CD4-positive, alpha-beta T cell (primary cell): ENCODE results near the gene ZRSR2. TPM values are rescaled to one million over a fixed set of nuclear protein-coding genes. Genes with fewer than 3 reads are reported as not detected.
A peak's percentile ranks its signal among the peaks of the same experiment; 100 is the strongest.
"Not testable (repeated sequence)": the region's sequence is repeated elsewhere in the genome, so short reads cannot be mapped to it uniquely, and the experiment has no call there.

Experiments
- ATAC-seq: fragments of 200-7000 bp; cut with Tn5 transposase; one replicate; pipeline ENCODE4 v1.10.0; 2022; ENCODE audit warnings: mild to moderate bottlenecking; ENCODE audit not compliant: poor library complexity
- CTCF ChIA-PET: fragments of 350-600 bp; sonication (Branson Sonifier 250); formaldehyde crosslinking; loops from one replicate; lab custom pipeline; 2021; ENCODE audit warnings: antibody characterized with exemption, inconsistent platforms; lab: Charles Lee
- POLR2A ChIA-PET: fragments of 350-600 bp; sonication (Branson Sonifier 250); formaldehyde crosslinking; loops from one replicate; lab custom pipeline; 2021; ENCODE audit warnings: antibody characterized with exemption, inconsistent platforms; lab: Charles Lee
- DNase-seq, 14 experiments: peaks; one replicate each; pipeline ENCODE4 v3.0.0-alpha.2; 2013 to 2020; ENCODE audit warnings: mixed read lengths in 2 of 14
- H3K27ac ChIP-seq, 2 donors: one replicate each; pipeline versions ENCODE4 v1.5.1 to v1.7.0; 2013; ENCODE audit warnings: low read length in 2 of 2, low read depth in 1 of 2, mild to moderate bottlenecking in 1 of 2
- H3K27me3 ChIP-seq, 2 experiments: 1 replicate in 1 of 2; 2 replicates in 1 of 2; pipeline versions ENCODE4 v1.6.1 to v1.7.0; 2013; ENCODE audit warnings: low read length in 2 of 2, control low read depth in 1 of 2, mild to moderate bottlenecking in 1 of 2, moderate library complexity in 1 of 2; ENCODE audit not compliant: insufficient read depth in 2 of 2, control insufficient read depth in 1 of 2
- H3K36me3 ChIP-seq: one replicate; pipeline ENCODE4 v1.6.1; 2013; ENCODE audit warnings: low read length, control low read depth; ENCODE audit not compliant: insufficient read depth
- H3K4me1 ChIP-seq: one replicate; pipeline ENCODE4 v1.6.1; 2013; ENCODE audit warnings: low read length, control low read depth; ENCODE audit not compliant: insufficient read depth
- H3K4me3 ChIP-seq: one replicate; pipeline ENCODE4 v1.5.1; 2013; ENCODE audit warnings: mild to moderate bottlenecking, low read length, moderate library complexity
- H3K9me3 ChIP-seq, 2 experiments: 1 replicate in 1 of 2; 2 replicates in 1 of 2; pipeline versions ENCODE4 v1.6.1 to v1.7.0; 2013; ENCODE audit warnings: low read length in 2 of 2, mild to moderate bottlenecking in 2 of 2, control low read depth in 1 of 2, moderate library complexity in 1 of 2; ENCODE audit not compliant: control insufficient read depth in 1 of 2, insufficient read depth in 1 of 2
- H3K27ac Mint-ChIP-seq: one replicate; pipeline ENCODE4 v1.8.0; 2020; ENCODE audit warnings: mixed read lengths
- H3K27me3 Mint-ChIP-seq: one replicate; pipeline ENCODE4 v1.8.0; 2021; ENCODE audit warnings: mixed read lengths
- H3K36me3 Mint-ChIP-seq: one replicate; pipeline ENCODE4 v1.8.0; 2021; ENCODE audit warnings: low read depth, mixed read lengths
- H3K4me1 Mint-ChIP-seq: one replicate; pipeline ENCODE4 v1.8.0; 2021; ENCODE audit warnings: low read depth, mixed read lengths
- H3K4me3 Mint-ChIP-seq: one replicate; pipeline ENCODE4 v1.8.0; 2020; ENCODE audit warnings: mild to moderate bottlenecking, mixed read lengths
- H3K9me3 Mint-ChIP-seq: one replicate; pipeline ENCODE4 v1.8.0; 2020; ENCODE audit warnings: mixed read lengths
- CTCF ChIP-seq: fragments of 200-600 bp; IDR thresholded peaks from one replicate; pipeline ENCODE4 v1.8.0; 2022; ENCODE audit warnings: antibody characterized with exemption, mild to moderate bottlenecking
- intact Hi-C, 2 experiments: fragments of 100-400 bp; cut with DNase I in 1 of 2; cut with micrococcal nuclease in 1 of 2; formaldehyde crosslinking; loops; one replicate each; pipeline versions ENCODE4 v1.15.1 to v1.9.0; 2023 to 2025; cut with DNase I, micrococcal nuclease
- total RNA-seq, 174 experiments: library from RNA in 2 of 174; stranded (reverse) in 2 of 174; gene quantifications; one replicate each; pipeline ENCODE4 v1.2.3 and lab custom pipeline; 2021 to 2026

Gene ZRSR2
- total RNA-seq, 2 experiments from 2014 or later: 18.4 to 21.1 TPM

DNA sequence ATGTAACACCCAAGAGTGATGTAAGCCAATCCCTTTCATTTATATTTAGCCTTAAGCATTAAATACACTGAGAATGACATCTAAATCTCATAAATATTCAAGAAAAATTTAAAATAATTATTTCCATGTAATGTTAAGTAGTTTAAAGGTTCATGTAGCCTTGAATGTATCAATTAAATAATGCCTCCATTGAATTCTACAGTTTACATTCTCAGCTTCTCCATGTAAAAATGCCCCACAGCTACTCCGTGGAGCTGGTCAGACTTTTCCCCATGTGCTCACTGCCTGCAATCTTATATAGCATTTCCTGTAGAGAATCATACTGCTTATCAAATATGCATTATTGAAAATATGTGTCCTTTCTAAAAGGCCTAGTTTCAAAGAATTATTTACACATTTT, 38.9 kb downstream of the ZRSR2 start:
- Histone ChIP-seq H3K36me3 (peaks cover 14% of the 10 kb centered on the region), H3K4me1 (no peaks in the 10 kb centered on the region), H3K9me3 (no peaks in the 10 kb centered on the region), H3K4me3 (no peak overlapping the region), H3K27ac (no peak overlapping the region), H3K27me3 (no peaks in the 10 kb centered on the region)
- Mint-ChIP-seq H3K27ac (no peak overlapping the region), H3K4me1 (no peaks in the 10 kb centered on the region), H3K27me3 (no peaks in the 10 kb centered on the region), H3K9me3 (no peaks in the 10 kb centered on the region), H3K4me3 (no peak overlapping the region), H3K36me3 (peaks cover 33% of the 10 kb centered on the region)
- no peak for DNase-seq
- POLR2A ChIA-PET: no interaction called here
- TF ChIP-seq CTCF: no peak
- intact Hi-C loops: no loop called here
- ATAC-seq: no peak
- CTCF ChIA-PET: interaction anchor here (1.5 kb wide), 1 partner anchor 13 kb away, joined by 4 read pairs; no protein-coding TSS in a partner anchor

GRCh38 chrX:15831347-15831746, 41.1 kb downstream of the ZRSR2 start:
- DNase-seq, H3K4me3 Mint-ChIP-seq, H3K27ac ChIP-seq, H3K9me3 Mint-ChIP-seq, H3K27me3 ChIP-seq, H3K9me3 ChIP-seq, H3K4me1 ChIP-seq, H3K4me1 Mint-ChIP-seq, CTCF ChIA-PET, ATAC-seq, H3K4me3 ChIP-seq, H3K27ac Mint-ChIP-seq, POLR2A ChIA-PET, H3K27me3 Mint-ChIP-seq, intact Hi-C loops: not testable (repeated sequence)
- peaks cover 28% of the 10 kb centered on the region for H3K36me3 Mint-ChIP-seq
- H3K36me3 ChIP-seq: peaks cover 14% of the 10 kb centered on the region

DNA sequence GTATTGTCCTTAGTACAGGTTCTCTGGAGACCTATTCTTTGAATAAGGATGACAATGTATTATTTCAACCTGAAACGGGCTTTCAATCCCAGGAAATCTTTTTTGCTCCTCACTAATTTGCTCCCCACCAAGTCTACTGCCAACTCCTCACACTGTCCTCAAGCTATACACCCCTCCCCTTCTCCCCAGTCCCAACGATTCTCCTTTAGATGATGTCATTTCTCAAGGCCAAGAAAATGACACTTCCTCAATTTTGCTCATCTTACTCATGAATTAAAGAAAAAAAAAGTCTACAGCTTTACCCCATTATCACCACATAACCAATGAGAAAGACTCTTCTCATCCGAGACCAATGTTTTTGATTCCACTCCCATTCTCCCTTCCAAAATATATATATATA, 43.8 kb downstream of the ZRSR2 start:
- Mint-ChIP-seq H3K36me3 (peaks cover 12% of the 10 kb centered on the region), H3K4me3 (no peak overlapping the region), H3K4me1 (no peaks in the 10 kb centered on the region), H3K27ac (peak overlapping the region; percentile 71), H3K27me3 (no peaks in the 10 kb centered on the region), H3K9me3 (no peaks in the 10 kb centered on the region)
- TF ChIP-seq CTCF: no peak
- Histone ChIP-seq H3K4me3 (no peak overlapping the region), H3K27ac (no peak overlapping the region), H3K36me3 (peaks cover 6% of the 10 kb centered on the region), H3K4me1 (no peaks in the 10 kb centered on the region), H3K9me3 (no peaks in the 10 kb centered on the region), H3K27me3 (no peaks in the 10 kb centered on the region)
- POLR2A ChIA-PET: no interaction called here
- intact Hi-C loops: no loop called here
- no peak for ATAC-seq
- peak in 2 of 14 experiments; percentile 13 to 15 for DNase-seq
- CTCF ChIA-PET: no interaction called here
